HG02970 (cell line): ENCODE measurements around the gene TBC1D12.

ENCODE experiments used
- ATAC-seq: cut with Tn5 transposase; IDR thresholded peaks from one replicate; pipeline ENCODE4 v1.9.1; 2021; ENCODE audit warnings: mild to moderate bottlenecking, moderate library complexity, moderate number of reproducible peaks; ENCODE audit not compliant: unreplicated experiment, low FRiP score

The TBC1D12 gene

DNA sequence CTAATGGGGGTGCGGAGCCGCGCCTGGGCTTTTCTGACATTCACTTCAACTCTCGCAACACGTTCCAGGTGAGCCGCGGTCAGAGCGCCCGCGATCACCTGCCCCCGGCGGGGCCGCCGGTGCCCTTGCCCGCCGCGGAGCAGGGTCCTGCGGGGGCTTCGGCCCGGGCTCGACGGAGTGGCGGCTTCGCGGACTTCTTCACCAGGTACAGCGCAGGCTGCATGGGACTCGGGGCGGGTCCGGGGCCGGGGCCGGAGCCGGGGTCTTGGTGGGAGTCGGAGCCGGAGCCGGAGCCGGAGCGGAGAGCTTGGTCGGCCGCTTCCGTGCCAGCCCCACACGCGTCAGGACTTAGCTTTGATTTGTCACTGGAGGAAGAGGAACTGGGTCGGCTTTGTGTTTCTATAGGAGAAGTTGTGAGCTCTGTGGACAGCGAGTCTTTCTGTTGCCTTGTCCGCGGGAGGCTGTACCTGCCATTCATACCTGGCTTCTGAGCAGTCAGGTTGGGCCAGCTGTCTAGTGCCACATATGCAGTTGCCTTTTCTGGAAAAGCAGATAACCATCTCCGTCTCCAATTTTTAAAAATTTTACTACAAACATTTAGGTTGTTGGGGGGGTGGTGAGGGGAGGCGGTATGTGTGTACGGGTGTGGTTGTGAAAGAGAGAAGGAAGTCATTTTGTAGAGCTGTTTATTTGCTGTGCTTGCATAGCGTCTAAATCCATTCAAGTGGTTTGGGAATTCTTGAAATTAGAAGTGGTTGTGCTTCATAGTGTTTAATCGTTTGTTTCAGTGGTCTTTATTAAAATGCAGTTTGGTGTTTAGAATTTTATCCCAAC lies 1.3 kb downstream of the TBC1D12 start:
- ATAC-seq = peak; percentile 47

- ATAC-seq = no peak
Observed at GRCh38 chr10:94405406-94405805, 3.1 kb downstream of the TBC1D12 start.

DNA sequence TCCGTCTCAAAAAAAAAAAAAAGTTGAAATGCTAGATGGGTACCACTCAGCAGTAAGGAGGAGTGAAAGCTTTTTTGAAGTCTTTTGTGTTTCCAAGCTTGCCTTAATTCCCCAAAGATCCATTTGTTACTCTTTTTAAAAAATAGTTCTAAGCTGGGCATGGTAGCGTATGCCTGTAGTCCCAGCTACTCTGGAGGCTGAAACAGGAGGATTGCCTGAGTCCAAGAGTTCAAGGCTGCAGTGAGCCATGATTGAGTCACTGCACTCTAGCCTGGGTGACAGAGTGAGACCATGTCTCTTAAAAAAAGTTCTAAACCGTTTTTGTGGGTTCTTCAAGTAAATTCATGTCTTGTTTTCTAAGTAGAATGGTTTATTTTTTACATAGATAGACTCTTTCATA lies 5.3 kb downstream of the TBC1D12 start:
- no peak for ATAC-seq

GRCh38 chr10:94409021-94409657 lies 6.8 kb downstream of the TBC1D12 start:
- no peak for ATAC-seq

- ATAC-seq = no peak
Observed at GRCh38 chr10:94411304-94411703, 9.0 kb downstream of the TBC1D12 start.

GRCh38 chr10:94412449-94412848 lies 10.1 kb downstream of the TBC1D12 start:
- ATAC-seq = no peak

- no peak for ATAC-seq
Observed at GRCh38 chr10:94413361-94413760, 11.0 kb downstream of the TBC1D12 start.

DNA sequence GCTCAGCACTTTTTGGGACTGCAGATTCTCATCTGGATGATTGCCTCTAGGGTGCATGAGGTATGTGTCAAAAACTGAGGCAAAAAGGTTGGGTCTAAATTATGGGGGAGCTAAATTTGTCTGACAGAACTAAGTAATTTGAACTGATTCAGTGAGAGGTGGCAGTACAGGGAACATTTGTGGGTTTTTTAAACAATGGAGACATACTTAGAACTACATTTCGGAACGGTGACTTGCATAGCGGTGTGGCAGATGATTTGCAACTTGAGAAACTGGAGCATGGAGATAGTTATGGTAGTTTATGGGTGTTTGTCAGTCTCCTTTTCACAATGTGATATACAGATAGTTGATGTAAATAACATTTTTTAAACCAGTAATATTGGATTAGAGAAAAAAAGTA lies 14.6 kb downstream of the TBC1D12 start:
- ATAC-seq = no peak

DNA sequence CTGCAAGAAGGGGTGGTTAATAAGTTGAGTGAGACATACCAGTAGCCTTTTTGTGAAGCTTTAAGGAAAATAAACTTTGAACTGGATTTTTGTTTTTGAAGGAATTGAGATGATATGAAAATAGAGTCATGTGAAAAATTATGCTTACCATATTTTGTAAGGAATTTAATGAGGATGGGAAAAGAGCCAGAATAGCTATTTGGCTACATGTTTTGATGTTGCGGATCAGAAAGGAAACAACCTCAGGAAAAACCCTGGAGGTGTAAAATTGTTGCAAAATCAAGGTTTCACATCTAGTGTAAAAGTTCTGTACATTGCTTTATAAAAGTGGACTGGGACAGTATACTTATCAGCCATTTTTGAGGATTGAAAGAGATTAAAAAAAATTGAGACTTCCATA lies 15.0 kb downstream of the TBC1D12 start:
- no peak for ATAC-seq

DNA sequence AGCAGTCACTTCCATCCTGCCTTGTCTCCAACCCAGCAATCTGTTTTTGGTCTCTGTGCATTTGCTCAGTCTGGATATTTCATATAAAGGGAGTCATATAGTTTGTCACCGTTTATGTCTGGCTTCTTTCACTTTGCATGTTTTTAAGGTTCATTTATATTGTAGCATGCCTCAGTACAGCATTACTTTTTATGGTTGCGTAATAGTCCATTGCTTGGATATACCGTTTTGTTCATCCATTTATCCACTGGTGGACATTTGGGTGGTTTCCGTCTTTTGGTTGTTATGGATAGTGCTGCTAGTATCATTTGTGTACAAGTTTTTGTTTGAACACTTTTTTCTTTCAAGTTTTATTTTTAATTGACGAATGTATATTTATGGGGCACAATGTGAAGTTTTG lies 18.2 kb downstream of the TBC1D12 start:
- no peak for ATAC-seq

GRCh38 chr10:94420998-94421528 lies 18.7 kb downstream of the TBC1D12 start:
- ATAC-seq = no peak

DNA sequence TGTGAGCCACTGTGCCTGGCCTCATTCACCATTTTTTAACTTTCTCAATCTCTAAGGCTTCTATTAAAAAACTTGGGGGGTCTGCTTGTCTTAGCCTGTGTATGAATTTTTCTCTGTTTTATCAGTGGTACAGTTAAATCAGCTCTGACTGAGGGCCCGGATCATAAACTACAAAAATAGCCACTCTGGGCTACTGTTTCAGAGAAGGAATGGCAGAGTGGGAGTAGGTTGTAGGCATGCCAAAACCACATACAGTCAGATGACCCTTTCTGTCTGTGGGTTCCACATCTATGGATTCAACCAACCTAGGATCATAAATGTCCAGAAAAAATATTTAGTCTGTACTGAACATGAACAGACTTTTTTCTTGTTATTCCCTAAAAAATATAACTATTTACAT lies 21.3 kb downstream of the TBC1D12 start:
- no peak for ATAC-seq

DNA sequence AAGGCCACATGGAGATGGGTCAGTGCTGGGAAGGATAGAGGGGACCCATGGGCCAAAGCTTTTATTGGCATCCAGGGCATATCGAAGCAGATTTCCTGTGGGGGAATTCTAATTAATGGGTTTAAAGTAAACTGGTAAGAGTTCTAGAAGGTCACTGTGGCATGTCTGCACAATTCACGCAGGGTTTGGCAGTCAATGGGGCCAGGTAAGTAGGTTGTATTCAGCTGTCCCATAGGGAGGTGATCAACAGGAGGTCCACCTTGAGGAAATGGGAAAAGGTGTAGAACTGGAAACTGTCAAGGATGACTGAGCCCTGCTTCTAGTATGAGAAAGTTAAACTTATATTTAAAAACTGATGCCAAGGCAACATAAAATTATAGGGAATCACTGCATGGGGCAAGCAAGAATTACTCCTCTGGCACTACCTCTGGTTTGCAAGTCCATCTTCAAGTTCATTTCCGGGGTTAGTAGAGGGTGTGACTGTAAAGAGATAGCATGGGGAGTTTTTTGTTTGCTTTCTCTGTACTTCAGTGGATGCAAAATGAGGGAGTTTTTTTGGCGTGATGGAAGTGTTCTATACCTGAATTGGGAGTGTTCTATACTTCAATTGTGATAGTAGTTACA lies 22.5 kb downstream of the TBC1D12 start:
- ATAC-seq = no peak

DNA sequence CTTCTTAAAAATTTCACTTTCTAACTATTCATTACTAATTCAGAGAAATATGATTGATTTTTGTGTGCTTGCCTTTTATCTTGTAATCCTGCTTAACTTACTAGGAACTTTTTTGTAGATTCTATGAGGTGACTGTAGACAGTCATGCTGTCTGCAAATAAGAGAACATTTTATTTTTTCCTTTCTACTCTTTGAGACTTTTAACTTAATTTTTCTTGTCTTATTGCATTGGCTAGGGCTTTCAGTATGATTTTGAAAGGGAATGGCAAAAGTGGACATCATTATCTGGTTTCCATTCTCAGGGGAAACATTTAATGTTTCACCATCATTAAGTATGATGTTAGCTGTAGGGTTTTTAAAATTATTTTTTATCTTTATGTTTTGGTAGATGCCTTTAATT lies 23.6 kb downstream of the TBC1D12 start:
- ATAC-seq = no peak

DNA sequence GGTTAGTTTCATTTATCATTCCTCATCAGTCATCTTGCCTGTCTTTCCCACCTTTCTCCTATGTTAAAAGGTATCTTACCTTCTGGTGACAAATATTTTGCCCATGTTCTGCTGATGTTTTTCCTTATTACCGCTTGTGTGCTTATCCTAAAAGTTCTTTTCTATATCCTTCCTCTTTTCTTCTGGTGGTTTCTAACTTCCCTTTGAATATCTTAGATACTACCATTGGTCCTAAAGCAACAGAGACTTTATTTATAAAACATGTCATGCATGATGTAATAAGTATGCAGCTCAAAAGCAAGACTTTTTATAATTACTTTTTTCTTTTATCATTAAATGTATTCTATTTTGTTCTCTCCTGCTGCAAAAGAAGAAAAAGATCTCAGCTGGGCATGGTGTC lies 24.8 kb downstream of the TBC1D12 start:
- no peak for ATAC-seq

DNA sequence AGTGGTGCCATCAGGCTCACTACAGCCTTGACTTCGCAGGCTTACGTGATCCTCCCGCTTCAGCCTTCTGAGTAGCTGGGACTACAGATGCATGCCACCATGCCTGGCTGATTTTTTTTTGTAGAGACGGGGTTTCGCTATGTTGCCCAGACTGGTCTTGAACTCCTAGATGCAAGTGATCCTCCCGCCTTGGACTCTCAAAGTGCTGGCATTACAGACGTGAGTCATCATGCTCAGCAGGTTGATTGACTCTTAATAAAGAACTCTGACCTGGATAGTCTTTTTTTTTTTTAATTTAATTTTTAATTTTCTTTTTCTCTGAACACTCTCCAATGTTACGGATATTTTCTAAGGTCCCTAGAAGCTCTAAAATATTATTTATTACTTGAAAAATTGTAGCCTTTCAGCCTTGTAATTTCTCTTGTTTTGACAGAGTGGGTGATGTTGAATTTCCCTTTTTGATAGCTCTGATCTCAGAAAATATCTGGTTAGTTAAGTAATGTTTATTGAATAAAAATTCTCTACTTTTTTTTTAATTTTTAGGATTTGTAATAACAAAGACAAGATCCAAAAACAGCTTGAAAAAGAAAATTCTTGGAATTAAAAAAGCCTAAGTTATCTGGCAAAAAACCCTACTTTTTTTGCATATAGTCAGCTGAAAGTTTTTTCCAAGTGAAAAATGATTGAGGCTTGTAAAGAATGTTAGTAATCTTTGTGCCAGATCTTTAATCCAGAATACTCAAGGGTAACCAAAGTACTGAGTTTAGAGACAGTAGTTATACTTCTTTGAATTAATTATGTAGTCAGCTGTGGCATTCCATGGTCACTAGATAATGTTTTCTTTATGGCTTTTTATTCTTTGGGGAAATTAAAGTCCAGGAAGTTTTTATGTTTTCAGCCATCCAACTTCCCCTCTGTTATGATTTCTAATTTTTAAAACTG lies 26.7 kb downstream of the TBC1D12 start:
- ATAC-seq = no peak

GRCh38 chr10:94430701-94431100 lies 28.4 kb downstream of the TBC1D12 start:
- no peak for ATAC-seq

GRCh38 chr10:94432443-94432842 lies 30.1 kb downstream of the TBC1D12 start:
- no peak for ATAC-seq

GRCh38 chr10:94439275-94439861 lies 37.0 kb downstream of the TBC1D12 start:
- ATAC-seq = no peak

DNA sequence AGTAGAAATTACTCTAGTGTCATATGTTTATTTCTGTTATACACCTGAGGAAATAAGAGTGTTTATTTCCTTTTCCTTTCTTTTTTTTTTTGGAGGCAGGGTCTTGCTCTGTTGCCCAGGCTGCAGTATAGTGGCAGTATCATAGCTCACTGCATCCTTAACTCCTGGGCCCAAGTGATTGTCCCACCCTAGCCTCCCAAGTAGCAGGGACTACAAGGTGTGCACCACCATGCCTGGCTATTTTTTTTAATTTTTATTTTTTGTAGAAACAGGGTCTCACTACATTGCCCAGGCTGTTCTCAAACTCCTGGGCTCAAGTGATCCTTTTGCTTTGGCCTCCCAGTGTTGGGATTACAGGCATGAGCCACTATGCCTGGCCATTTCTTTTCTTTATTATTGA lies 37.8 kb downstream of the TBC1D12 start:
- ATAC-seq = no peak
